Measurements from ENCODE around the gene HUWE1.

DNA sequence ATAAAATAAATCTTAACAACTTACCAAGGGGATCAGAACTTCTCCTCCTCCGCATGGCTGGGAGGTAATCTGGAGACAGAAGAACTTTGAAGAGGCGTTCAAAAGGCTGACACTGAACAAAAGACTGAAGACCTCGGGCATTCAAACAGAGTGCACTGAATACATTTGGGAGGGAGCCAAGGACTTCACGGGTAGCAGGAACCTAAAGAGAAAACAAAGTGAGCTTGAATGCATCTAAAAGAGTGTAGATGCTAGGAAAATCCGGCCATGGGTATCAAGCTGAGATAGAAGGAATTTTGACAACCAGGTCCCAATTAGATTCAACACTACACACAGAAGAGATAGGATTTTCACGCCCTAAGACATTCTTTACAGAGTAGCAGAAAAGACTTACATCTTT lies 69.6 kb downstream of the HUWE1 start:
- TF ChIP-seq CTCF (IDR thresholded peaks at IDR 0.05; ENCODE audit: low read depth, low read length) (no peak), EZH2phosphoT487 (IDR thresholded peaks at IDR 0.05; ENCODE audit: low read depth) (no peak)

All from OCI-LY3 (cell line).